Measurements from ENCODE around the gene TPRN. TPM values are rescaled to one million over a fixed set of nuclear protein-coding genes. Genes with fewer than 3 reads are reported as not detected.

TPRN gene
- total RNA-seq, 2 donors from 2014 or later = 6.4 to 6.8 TPM

DNA sequence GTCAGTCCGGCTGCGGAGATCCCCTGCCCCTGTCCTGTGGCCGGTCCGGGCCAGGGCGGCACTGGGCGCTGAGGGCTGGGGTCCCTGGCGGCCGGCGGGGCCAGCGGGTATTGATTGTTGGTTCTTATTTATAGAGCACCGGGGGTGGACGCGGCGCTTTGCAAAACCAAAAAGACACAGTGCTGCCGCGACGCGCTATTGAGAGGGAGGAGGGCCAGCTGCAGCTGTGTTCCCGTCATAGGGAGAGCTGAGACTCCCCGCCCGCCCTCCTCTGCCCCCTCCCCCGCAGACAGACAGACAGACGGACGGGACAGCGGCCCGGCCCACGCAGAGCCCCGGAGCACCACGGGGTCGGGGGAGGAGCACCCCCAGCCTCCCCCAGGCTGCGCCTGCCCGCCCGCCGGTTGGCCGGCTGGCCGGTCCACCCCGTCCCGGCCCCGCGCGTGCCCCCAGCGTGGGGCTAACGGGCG is 33.2 kb downstream of the TPRN start:
- no peak overlapping the region for H3K4me3 ChIP-seq
- H3K36me3 ChIP-seq = no peaks in the 10 kb centered on the region
- no peaks in the 10 kb centered on the region for H3K9me3 ChIP-seq
- peaks cover 0 to 48% of the 10 kb centered on the region in 2 donors for H3K4me1 ChIP-seq
- DNase-seq (ENCODE audit: low spot score) = no peak
- H3K27me3 ChIP-seq = peaks cover 40 to 63% of the 10 kb centered on the region in 2 donors
- TF ChIP-seq, protein P1, sequence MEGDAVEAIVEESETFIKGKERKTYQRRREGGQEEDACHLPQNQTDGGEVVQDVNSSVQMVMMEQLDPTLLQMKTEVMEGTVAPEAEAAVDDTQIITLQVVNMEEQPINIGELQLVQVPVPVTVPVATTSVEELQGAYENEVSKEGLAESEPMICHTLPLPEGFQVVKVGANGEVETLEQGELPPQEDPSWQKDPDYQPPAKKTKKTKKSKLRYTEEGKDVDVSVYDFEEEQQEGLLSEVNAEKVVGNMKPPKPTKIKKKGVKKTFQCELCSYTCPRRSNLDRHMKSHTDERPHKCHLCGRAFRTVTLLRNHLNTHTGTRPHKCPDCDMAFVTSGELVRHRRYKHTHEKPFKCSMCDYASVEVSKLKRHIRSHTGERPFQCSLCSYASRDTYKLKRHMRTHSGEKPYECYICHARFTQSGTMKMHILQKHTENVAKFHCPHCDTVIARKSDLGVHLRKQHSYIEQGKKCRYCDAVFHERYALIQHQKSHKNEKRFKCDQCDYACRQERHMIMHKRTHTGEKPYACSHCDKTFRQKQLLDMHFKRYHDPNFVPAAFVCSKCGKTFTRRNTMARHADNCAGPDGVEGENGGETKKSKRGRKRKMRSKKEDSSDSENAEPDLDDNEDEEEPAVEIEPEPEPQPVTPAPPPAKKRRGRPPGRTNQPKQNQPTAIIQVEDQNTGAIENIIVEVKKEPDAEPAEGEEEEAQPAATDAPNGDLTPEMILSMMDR (IDR thresholded peaks at IDR 0.05) = no peak
- H3K27ac ChIP-seq = no peak overlapping the region

GRCh38 chr9:137166380-137167229 is 33.9 kb downstream of the TPRN start:
- H3K27me3 ChIP-seq = peaks cover 40 to 70% of the 10 kb centered on the region in 2 donors
- no peak overlapping the region for H3K27ac ChIP-seq
- H3K36me3 ChIP-seq = no peaks in the 10 kb centered on the region
- TF ChIP-seq, protein P1 (IDR thresholded peaks at IDR 0.05) = no peak
- H3K9me3 ChIP-seq = no peaks in the 10 kb centered on the region
- no peak overlapping the region for H3K4me3 ChIP-seq
- H3K4me1 ChIP-seq = peaks cover 0 to 55% of the 10 kb centered on the region in 2 donors
- no peak for DNase-seq (ENCODE audit: low spot score)

- H3K9me3 ChIP-seq = no peaks in the 10 kb centered on the region
- H3K27me3 ChIP-seq = peaks cover 45 to 82% of the 10 kb centered on the region in 2 donors
- H3K4me1 ChIP-seq = peaks cover 0 to 61% of the 10 kb centered on the region in 2 donors
- TF ChIP-seq, protein P1 (IDR thresholded peaks at IDR 0.05) = no peak
- H3K4me3 ChIP-seq = no peak overlapping the region
- no peak for DNase-seq (ENCODE audit: low spot score)
- no peaks in the 10 kb centered on the region for H3K36me3 ChIP-seq
- no peak overlapping the region for H3K27ac ChIP-seq
These were observed 35.2 kb downstream of the TPRN start for GRCh38 chr9:137165250-137165836.

DNA sequence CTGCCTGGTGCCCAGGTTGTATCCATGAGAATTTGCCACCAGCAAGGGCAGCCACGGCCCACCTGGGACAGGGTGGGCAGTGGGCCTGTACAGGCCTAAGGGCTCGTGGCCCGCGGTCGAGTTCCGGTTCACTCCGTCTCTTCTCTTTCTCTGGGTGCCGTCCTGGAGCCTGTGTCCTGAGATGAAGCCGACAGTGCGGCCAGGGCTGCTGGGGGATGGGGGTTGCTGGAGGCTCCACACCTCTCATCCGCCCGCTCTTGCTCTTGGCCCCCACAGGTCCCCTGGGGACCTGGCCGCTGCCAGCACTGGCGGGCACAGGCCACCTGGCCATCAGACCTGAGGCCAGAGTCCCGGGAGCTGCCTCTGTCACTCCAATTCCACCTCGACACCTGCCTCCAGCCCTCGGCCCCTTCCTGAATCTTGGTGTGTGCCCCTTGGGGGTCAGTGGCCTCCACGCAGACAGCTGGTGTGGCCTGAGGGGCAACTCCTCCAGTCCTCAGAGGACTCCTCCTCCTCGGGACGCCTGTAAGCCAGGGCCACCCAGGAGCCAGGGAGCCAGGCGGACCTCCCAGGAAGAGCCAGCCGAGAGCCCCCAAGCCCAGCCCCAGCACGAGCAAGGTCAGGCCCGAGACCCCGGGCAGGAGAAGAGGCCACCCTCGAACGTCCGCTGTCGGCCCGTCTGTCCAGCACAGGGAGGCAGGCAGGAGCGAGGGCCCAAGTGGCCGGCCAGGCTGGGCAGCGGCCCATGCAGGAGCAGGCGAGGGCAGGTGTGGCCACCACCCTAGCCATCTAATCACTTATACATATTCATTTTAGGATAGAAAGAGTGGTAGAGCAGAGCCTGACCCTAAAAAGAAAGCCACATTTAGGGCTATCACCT is 35.9 kb downstream of the TPRN start:
- TF ChIP-seq, protein P1 (IDR thresholded peaks at IDR 0.05) = no peak
- no peak for DNase-seq (ENCODE audit: low spot score)
- Histone ChIP-seq H3K36me3 (no peaks in the 10 kb centered on the region), H3K27me3 (peaks cover 49 to 89% of the 10 kb centered on the region in 2 donors), H3K9me3 (no peaks in the 10 kb centered on the region), H3K4me3 (no peak overlapping the region), H3K27ac (no peak overlapping the region), H3K4me1 (peaks cover 0 to 58% of the 10 kb centered on the region in 2 donors)

GRCh38 chr9:137163805-137164204 is 36.7 kb downstream of the TPRN start:
- Histone ChIP-seq H3K9me3 (no peaks in the 10 kb centered on the region), H3K4me3 (no peak overlapping the region), H3K27ac (no peak overlapping the region), H3K4me1 (peaks cover 0 to 50% of the 10 kb centered on the region in 2 donors), H3K36me3 (no peaks in the 10 kb centered on the region), H3K27me3 (peaks cover 50 to 89% of the 10 kb centered on the region in 2 donors)
- TF ChIP-seq, protein P1 (IDR thresholded peaks at IDR 0.05) = no peak
- no peak for DNase-seq (ENCODE audit: low spot score)
